Amygdala (tissue), 56 donors: ENCODE measurements around the gene ATP8B3.

Source experiments
- DNase-seq, 56 donors: peaks; one replicate each; lab custom pipeline; 2025; lab: John Stamatoyannopoulos, UW

ATP8B3 gene

GRCh38 chr19:1758959-1759903, 52.8 kb downstream of the ATP8B3 start:
- no peak for DNase-seq

DNA sequence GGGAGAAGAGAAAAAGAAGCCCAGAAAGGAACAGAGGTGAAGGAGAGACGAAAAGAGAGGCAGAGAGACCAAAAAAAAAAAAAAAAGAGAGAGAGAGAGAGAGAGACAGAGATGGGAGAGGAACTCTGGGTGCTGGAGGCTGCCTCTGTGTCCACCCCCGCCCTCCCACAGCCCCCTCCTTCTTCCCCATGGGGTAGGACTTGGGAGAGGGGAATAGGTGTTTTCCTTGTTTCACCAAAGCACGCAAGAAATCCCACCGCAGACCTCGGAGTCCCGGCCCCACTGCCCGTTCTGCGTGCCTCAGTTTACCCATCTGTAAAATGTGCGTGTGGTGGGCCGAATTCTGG, 53.9 kb downstream of the ATP8B3 start:
- no peak for DNase-seq

- no peak for DNase-seq
Observed at GRCh38 chr19:1757468-1758230, 54.4 kb downstream of the ATP8B3 start.

GRCh38 chr19:1756705-1757465, 55.2 kb downstream of the ATP8B3 start:
- DNase-seq, result no peak

- DNase-seq, result no peak
Observed at GRCh38 chr19:1756264-1756663, 55.8 kb downstream of the ATP8B3 start.

GRCh38 chr19:1755467-1756171, 56.5 kb downstream of the ATP8B3 start:
- no peak for DNase-seq

- DNase-seq, result no peak
Observed at GRCh38 chr19:1754636-1755466, 57.2 kb downstream of the ATP8B3 start.

GRCh38 chr19:1754018-1754635, 57.9 kb downstream of the ATP8B3 start:
- DNase-seq, result no peak

DNA sequence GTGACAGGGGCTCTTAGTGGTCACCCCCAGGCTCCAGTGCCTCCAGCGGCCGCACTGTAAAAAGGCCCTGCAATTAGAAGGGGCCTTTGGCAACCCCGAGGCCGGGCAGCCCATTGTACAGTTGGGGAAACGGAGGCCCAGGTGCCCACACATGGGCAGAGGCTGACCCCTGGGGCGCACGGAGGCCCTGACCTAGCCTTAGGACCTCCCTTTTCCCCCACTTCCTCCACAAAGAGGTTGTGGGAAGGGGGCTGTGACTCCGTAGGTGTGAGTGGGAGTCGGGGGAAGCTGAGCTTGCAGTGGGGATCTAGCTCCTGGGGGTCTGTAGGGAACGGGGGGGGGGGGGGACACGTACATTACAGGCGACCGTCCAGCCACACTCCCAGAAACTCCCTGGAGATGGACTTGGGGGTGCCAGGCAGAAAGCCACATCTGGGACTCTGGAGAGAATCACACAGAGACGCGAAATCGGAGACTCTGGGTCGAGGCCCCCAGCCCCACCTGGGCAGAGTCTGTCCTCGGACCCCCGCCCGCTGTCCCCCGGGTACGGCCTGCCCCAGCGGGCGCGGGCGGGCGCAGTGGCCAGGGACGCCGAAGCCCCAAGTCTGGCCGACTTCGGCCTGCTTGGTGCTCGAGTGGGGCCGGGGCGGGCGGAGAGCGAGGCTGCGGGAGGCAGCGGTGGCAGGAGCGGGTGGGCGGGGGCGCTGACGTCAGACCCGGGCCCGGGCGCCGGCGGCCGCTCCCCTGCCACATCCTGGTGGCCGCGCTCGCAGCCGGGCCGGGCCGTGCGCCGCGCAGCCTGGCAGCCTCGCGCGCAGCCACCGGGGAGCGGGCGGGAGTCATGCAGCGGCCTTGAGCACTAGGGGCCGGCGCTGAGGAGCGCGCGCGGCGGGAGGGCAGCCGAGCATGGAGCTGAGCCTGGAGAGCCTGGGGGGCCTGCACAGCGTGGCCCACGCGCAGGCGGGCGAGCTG, 59.0 kb downstream of the ATP8B3 start, which contains the start of gene ONECUT3:
TSS of gene ONECUT3 (plus strand) at position 750 of the 972 bp plus-strand sequence. CDS start at position 907, 157 bp downstream.
- no peak for DNase-seq

DNA sequence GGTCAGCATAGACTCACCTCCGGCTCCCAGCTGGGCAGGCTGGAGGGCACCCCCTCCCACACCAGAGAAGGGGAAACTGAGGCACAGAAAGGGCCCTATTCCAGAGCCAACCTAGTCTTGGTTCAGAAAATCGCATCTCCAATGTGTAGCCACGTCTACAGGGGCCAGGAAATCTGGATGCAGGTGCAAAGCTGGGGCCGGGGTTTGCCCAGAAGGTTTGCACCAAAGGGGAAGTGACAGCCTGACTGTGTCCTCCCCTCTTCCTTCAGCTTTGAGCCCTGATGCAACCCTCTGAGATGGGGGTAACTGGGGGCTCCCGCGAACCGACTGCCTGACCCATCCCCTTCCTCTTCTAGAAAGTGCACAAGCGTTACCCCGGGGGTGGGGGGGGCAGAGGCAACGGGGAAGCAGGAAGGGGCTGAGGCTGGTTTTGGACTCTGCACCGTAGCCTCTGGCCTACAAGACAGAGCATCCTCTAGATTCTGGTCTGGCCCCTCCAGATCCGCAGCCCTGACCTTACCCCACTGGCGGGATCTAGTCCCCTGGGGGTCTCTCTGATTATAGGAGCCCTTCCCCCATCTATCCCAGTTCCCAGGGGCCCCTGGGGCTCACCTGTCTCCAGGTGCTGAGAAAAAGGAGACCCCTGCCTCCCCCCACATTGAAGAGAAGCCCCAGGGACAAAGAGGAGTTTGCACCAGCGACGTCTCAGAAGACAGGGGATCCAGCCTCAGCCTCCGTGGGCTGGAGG, 59.9 kb downstream of the ATP8B3 start:
- no peak for DNase-seq

GRCh38 chr19:1751367-1752008, 60.6 kb downstream of the ATP8B3 start:
- DNase-seq, result no peak

GRCh38 chr19:1750343-1751021, 61.6 kb downstream of the ATP8B3 start:
- no peak for DNase-seq

DNA sequence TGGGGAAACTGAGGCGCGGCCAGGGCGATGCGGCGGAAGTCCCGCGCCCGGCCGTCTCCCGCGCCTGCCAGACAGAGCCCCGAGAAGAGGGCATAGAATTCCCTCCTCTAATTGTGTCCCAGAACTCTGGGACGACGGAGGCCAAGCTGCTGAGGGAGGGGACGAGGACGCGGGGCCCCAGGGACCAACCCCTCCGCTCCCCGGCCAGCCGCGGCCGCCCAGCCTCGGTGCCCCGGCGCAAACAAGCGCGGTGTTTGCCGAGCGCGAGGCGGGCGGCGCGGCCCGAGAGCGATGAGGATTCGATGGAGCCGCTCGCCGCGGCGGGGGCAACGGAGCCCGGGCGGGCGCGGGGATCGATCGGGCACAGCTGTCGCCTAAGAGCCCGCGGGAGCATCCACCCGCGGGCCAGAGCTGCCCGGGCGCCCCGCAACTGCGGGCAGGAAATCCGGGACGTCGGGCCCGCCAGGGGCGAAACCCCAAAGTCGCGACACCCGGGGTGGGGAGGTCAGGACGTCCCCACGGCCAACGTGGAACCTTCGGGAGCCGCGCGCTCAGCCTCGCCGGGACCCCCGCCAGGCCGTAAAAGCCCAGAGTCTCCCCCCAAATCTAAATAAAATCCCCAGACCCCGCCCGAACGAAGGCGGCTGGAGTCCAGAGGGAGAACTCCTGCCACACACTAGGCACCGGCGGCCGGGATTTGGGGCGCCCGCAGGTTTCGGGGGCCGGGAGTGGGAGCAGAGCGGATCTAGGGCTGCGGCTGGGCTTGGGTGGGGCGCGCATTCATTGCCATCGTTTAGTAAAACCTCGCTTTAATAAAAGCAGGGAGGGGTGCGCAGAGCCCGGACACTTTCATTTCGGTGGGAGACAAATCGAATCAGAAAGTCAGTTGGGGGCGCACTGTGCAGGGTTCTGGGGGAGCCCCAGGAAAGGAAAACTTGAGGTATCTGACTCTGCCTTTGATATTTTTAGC, 62.4 kb downstream of the ATP8B3 start:
- no peak for DNase-seq

DNA sequence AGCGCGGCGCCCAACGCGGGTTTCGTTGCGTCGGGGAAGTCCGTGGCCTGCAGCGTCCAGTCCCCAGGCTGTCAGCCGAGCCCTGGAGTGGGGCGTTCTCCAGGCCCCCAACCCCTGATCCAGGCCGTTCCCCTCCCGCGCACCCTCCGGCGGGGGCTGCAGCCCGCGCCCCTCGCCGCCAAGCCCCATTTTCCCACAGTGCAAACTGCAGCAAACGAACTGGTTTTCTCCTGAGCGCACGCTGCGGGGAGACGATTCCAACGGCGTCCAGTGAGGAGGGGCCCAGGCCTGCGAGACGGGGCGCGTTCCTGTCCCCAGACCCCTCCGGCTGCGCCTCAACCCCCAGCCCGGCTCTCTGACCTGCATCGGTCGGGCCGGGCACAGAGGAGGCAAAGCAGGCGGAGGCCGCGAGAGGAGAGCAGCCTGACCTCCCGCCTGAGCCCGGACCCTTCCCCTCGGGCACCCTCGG, 63.2 kb downstream of the ATP8B3 start:
- no peak for DNase-seq
